H9 (cell line): ENCODE data around the gene CFAP97D2. TPM values are rescaled to one million over a fixed set of nuclear protein-coding genes. Genes with fewer than 3 reads are reported as not detected.

ENCODE experiments used
- DNase-seq: peaks from one replicate; pipeline ENCODE4 v3.0.0-alpha.2; 2017
- H2AFZ ChIP-seq: one replicate; pipeline ENCODE4 v1.6.1; 2013; ENCODE audit warnings: mild to moderate bottlenecking, low read length, control low read depth, moderate library complexity
- H2AK5ac ChIP-seq: 2 replicates; pipeline ENCODE4 v1.6.1; 2013; ENCODE audit warnings: low read length, control low read depth, mixed read lengths; ENCODE audit not compliant: insufficient read length
- H2BK120ac ChIP-seq: one replicate; pipeline ENCODE4 v1.6.1; 2013; ENCODE audit warnings: low read depth, mild to moderate bottlenecking, low read length, control low read depth, inconsistent platforms; ENCODE audit not compliant: poor library complexity, severe bottlenecking
- H2BK12ac ChIP-seq: 2 replicates; pipeline ENCODE4 v1.6.1; 2013; ENCODE audit warnings: low read length, control low read depth, mixed read lengths, low read depth; ENCODE audit not compliant: insufficient read length
- H2BK15ac ChIP-seq: 2 replicates; pipeline ENCODE4 v1.6.1; 2013; ENCODE audit warnings: low read depth, low read length, control low read depth
- H2BK20ac ChIP-seq: one replicate; pipeline ENCODE4 v1.6.1; 2013; ENCODE audit warnings: low read depth, mild to moderate bottlenecking, low read length, control low read depth, inconsistent platforms; ENCODE audit not compliant: poor library complexity, severe bottlenecking
- H2BK5ac ChIP-seq: 2 replicates; pipeline ENCODE4 v1.6.1; 2013; ENCODE audit warnings: low read length, control low read depth, mixed read lengths; ENCODE audit not compliant: insufficient read length
- H3K14ac ChIP-seq: 2 replicates; pipeline ENCODE4 v1.6.1; 2013; ENCODE audit warnings: low read length, control low read depth; ENCODE audit not compliant: insufficient read depth
- H3K18ac ChIP-seq: 2 replicates; pipeline ENCODE4 v1.6.1; 2013; ENCODE audit warnings: low read depth, mild to moderate bottlenecking, mixed read lengths, low read length, control low read depth; ENCODE audit not compliant: insufficient read length
- H3K23ac ChIP-seq: 2 replicates; pipeline ENCODE4 v1.6.1; 2013; ENCODE audit warnings: low read length, control low read depth, mixed read lengths, low read depth; ENCODE audit not compliant: insufficient read length
- H3K23me2 ChIP-seq: 2 replicates; pipeline ENCODE4 v1.6.1; 2013; ENCODE audit warnings: low read depth, mild to moderate bottlenecking, mixed read lengths, low read length, control low read depth; ENCODE audit not compliant: insufficient read length, poor library complexity, severe bottlenecking
- H3K27ac ChIP-seq: 2 replicates; pipeline ENCODE4 v1.5.1; 2013; ENCODE audit warnings: low read length, control low read depth, mixed read lengths, low read depth; ENCODE audit not compliant: insufficient read length
- H3K27me3 ChIP-seq: 2 replicates; pipeline ENCODE4 v1.6.1; 2013; ENCODE audit warnings: low read length, control low read depth, inconsistent platforms; ENCODE audit not compliant: insufficient read depth
- H3K4ac ChIP-seq: 2 replicates; pipeline ENCODE4 v1.6.1; 2013; ENCODE audit warnings: low read depth, mild to moderate bottlenecking, control low read depth, inconsistent platforms, low read length, moderate library complexity
- H3K4me1 ChIP-seq: 2 replicates; pipeline ENCODE4 v1.6.1; 2013; ENCODE audit warnings: low read length, control low read depth, inconsistent platforms; ENCODE audit not compliant: insufficient read depth
- H3K4me2 ChIP-seq: 2 replicates; pipeline ENCODE4 v1.6.1; 2013; ENCODE audit warnings: low read length, control low read depth, mixed read lengths; ENCODE audit not compliant: insufficient read length, insufficient read depth
- H3K56ac ChIP-seq: 2 replicates; pipeline ENCODE4 v1.6.1; 2013; ENCODE audit warnings: low read depth, mild to moderate bottlenecking, mixed read lengths, low read length, control low read depth; ENCODE audit not compliant: insufficient read length
- H3K79me1 ChIP-seq: 2 replicates; pipeline ENCODE4 v1.6.1; 2013; ENCODE audit warnings: low read depth, mild to moderate bottlenecking, moderate library complexity, low read length, control low read depth, inconsistent platforms; ENCODE audit not compliant: insufficient read depth, poor library complexity, severe bottlenecking
- H3K79me2 ChIP-seq: 2 replicates; pipeline ENCODE4 v1.6.1; 2013; ENCODE audit warnings: low read length, control low read depth, inconsistent platforms; ENCODE audit not compliant: insufficient read depth
- H3K9ac ChIP-seq: 2 replicates; pipeline ENCODE4 v1.6.1; 2013; ENCODE audit warnings: low read length, control low read depth, mixed read lengths; ENCODE audit not compliant: insufficient read length; ENCODE audit errors: extremely low read depth
- H3K9me3 ChIP-seq: one replicate; pipeline ENCODE4 v1.6.1; 2013; ENCODE audit warnings: low read depth, low read length, inconsistent platforms; ENCODE audit not compliant: control insufficient read depth
- H3T11ph ChIP-seq: one replicate; pipeline ENCODE4 v1.6.1; 2013; ENCODE audit warnings: mild to moderate bottlenecking, low read length, control low read depth, inconsistent platforms
- H4K20me1 ChIP-seq: one replicate; pipeline ENCODE4 v1.6.1; 2013; ENCODE audit not compliant: control insufficient read depth, insufficient read length, insufficient read depth
- H4K5ac ChIP-seq: 2 replicates; pipeline ENCODE4 v1.6.1; 2013; ENCODE audit warnings: low read depth, mild to moderate bottlenecking, mixed read lengths, low read length, control low read depth; ENCODE audit not compliant: insufficient read length
- H4K8ac ChIP-seq: replicated peaks from 2 replicates; pipeline ENCODE4 v1.6.1; 2013; ENCODE audit warnings: low read length, control low read depth, mixed read lengths, low read depth; ENCODE audit not compliant: insufficient read length
- H4K91ac ChIP-seq: 2 replicates; pipeline ENCODE4 v1.6.1; 2013; ENCODE audit warnings: low read depth, mild to moderate bottlenecking, moderate library complexity, mixed read lengths, low read length, control low read depth; ENCODE audit not compliant: insufficient read length
- H3K27ac Mint-ChIP-seq, 3 experiments: 2 replicates in 2 of 3; 3 replicates in 1 of 3; pipeline ENCODE4 v1.8.0; 2020 to 2021; ENCODE audit warnings: mixed read lengths in 3 of 3, mild to moderate bottlenecking in 1 of 3, moderate library complexity in 1 of 3
- H3K27me3 Mint-ChIP-seq: 2 replicates; pipeline ENCODE4 v1.8.0; 2021; ENCODE audit warnings: low read depth, mild to moderate bottlenecking, moderate library complexity, mixed read lengths
- H3K36me3 Mint-ChIP-seq, 3 experiments: 2 replicates in 2 of 3; 3 replicates in 1 of 3; pipeline ENCODE4 v1.8.0; 2020 to 2021; ENCODE audit warnings: low read depth in 3 of 3, mixed read lengths in 3 of 3; ENCODE audit not compliant: insufficient read depth in 1 of 3
- H3K4me1 Mint-ChIP-seq, 2 experiments: 2 replicates each; pipeline ENCODE4 v1.8.0; 2020; ENCODE audit warnings: mixed read lengths in 2 of 2
- H3K4me3 Mint-ChIP-seq, 2 experiments: 2 replicates in 1 of 2; 3 replicates in 1 of 2; pipeline ENCODE4 v1.8.0; 2020 to 2021; ENCODE audit warnings: mild to moderate bottlenecking in 2 of 2, mixed read lengths in 2 of 2, moderate library complexity in 1 of 2
- H3K9me3 Mint-ChIP-seq, 2 experiments: 2 replicates in 1 of 2; 3 replicates in 1 of 2; pipeline ENCODE4 v1.8.0; 2020; ENCODE audit warnings: mild to moderate bottlenecking in 2 of 2, mixed read lengths in 2 of 2, moderate library complexity in 1 of 2
- WGBS: extraction: QIAGEN DNeasy Blood & Tissue Kit; methylation state at CpG from one replicate; pipeline ENCODE4 v1.1.7; 2013; ENCODE audit warnings: missing lambda C conversion rate, low lambda C conversion rate, mixed read lengths; ENCODE audit not compliant: insufficient read length; ENCODE audit errors: extremely low coverage; 5-methylcytosine and 5-hydroxymethylcytosine counted together
- total RNA-seq: library from RNA; stranded (reverse); gene quantifications from 2 replicates; pipeline ENCODE4 v1.2.1, GENCODE V29; 2021
- TF ChIP-seq, protein P1 (sequence below): fragments of 200-600 bp; sonication (generic); conservative IDR thresholded peaks from 3 replicates; pipeline ENCODE4 v1.8.0; 2021; ENCODE audit warnings: antibody characterized with exemption, mild to moderate bottlenecking

The CFAP97D2 gene
- total RNA-seq, 1 experiment from 2014 or later: not detected

DNA sequence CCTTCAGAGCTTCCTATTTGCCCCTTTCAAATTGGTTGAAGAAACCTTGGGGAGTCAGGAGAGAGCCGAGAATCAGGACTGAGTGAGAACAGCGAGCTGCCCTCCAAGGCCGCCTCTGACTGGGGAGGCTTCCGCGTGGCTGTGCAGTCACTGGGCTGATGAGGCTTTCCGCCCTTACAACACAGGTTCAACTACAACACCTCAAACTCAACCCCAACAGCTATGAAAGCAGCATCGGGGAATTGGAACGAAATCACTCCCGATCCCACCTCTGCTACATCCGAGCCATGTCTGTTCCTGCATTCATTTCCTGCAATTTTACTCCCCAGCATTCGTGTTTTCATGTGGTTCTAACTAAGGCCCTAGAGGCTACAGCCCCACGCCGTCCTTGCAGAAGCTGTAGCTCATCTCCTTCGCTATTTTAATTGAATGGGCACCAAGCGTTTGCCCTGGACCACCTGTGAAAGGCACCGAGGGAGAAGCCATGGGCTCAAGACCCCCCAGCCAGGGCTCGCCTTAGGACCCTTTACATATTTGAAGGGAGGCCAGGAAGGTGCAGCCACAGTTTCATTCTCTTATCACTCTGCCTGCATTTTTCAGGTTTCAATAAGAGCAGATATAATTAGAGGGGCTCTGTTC lies 34.3 kb upstream of the CFAP97D2 start:
- H4K20me1 ChIP-seq: no peaks in the 10 kb centered on the region
- no peak overlapping the region for H4K8ac ChIP-seq
- no CpG with 5 or more reads among the region's 17 CpGs for WGBS
- no peak overlapping the region for H3K4me3 Mint-ChIP-seq
- H3K4me1 Mint-ChIP-seq: peaks cover 3 to 7% of the 10 kb centered on the region in 2 experiments; a peak in 3 of 4 replicates
- H3K56ac ChIP-seq: no peak overlapping the region
- H3K4me2 ChIP-seq: no peak overlapping the region
- H3K9me3 ChIP-seq: no peaks in the 10 kb centered on the region
- H4K91ac ChIP-seq: no peak overlapping the region
- H3K79me1 ChIP-seq: no peaks in the 10 kb centered on the region
- TF ChIP-seq, protein P1, sequence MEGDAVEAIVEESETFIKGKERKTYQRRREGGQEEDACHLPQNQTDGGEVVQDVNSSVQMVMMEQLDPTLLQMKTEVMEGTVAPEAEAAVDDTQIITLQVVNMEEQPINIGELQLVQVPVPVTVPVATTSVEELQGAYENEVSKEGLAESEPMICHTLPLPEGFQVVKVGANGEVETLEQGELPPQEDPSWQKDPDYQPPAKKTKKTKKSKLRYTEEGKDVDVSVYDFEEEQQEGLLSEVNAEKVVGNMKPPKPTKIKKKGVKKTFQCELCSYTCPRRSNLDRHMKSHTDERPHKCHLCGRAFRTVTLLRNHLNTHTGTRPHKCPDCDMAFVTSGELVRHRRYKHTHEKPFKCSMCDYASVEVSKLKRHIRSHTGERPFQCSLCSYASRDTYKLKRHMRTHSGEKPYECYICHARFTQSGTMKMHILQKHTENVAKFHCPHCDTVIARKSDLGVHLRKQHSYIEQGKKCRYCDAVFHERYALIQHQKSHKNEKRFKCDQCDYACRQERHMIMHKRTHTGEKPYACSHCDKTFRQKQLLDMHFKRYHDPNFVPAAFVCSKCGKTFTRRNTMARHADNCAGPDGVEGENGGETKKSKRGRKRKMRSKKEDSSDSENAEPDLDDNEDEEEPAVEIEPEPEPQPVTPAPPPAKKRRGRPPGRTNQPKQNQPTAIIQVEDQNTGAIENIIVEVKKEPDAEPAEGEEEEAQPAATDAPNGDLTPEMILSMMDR: no peak
- H3K23me2 ChIP-seq: no peaks in the 10 kb centered on the region
- H3K27ac ChIP-seq: no peak overlapping the region
- H3K4me1 ChIP-seq: no peaks in the 10 kb centered on the region
- no peaks in the 10 kb centered on the region for H3K27me3 ChIP-seq
- H2BK5ac ChIP-seq: no peak overlapping the region
- no peak overlapping the region for H2AK5ac ChIP-seq
- DNase-seq: no peak
- no peak overlapping the region for H3K27ac Mint-ChIP-seq
- H3K79me2 ChIP-seq: no peaks in the 10 kb centered on the region
- H2AFZ ChIP-seq: no peak overlapping the region
- no peak overlapping the region for H2BK15ac ChIP-seq
- peaks cover 4% of the 10 kb centered on the region for H3K27me3 Mint-ChIP-seq
- H3K36me3 Mint-ChIP-seq: no peaks in the 10 kb centered on the region
- H3K23ac ChIP-seq: no peak overlapping the region
- no peak overlapping the region for H3K9ac ChIP-seq
- no peak overlapping the region for H2BK12ac ChIP-seq
- no peaks in the 10 kb centered on the region for H3K9me3 Mint-ChIP-seq
- H3T11ph ChIP-seq: no peak overlapping the region
- no peak overlapping the region for H3K14ac ChIP-seq
- no peak overlapping the region for H2BK20ac ChIP-seq
- H2BK120ac ChIP-seq: no peak overlapping the region
- H3K18ac ChIP-seq: no peak overlapping the region
- no peak overlapping the region for H4K5ac ChIP-seq
- no peak overlapping the region for H3K4ac ChIP-seq
